GM12891 (cell line): Measurements from ENCODE around the gene ALPI.

Experiments used
- POLR2A ChIP-seq: IDR thresholded peaks from 2 replicates; pipeline ENCODE4 v1.6.1; 2011; ENCODE audit warnings: low read depth, low read length, control low read depth
- POLR2AphosphoS5 ChIP-seq: IDR thresholded peaks from 2 replicates; pipeline ENCODE4 v1.6.1; 2011; ENCODE audit warnings: low read depth, low read length, control low read depth
- TAF1 ChIP-seq: IDR thresholded peaks from 2 replicates; pipeline ENCODE4 v1.6.1; 2011; ENCODE audit warnings: low read depth, low read length, control low read depth

DNA sequence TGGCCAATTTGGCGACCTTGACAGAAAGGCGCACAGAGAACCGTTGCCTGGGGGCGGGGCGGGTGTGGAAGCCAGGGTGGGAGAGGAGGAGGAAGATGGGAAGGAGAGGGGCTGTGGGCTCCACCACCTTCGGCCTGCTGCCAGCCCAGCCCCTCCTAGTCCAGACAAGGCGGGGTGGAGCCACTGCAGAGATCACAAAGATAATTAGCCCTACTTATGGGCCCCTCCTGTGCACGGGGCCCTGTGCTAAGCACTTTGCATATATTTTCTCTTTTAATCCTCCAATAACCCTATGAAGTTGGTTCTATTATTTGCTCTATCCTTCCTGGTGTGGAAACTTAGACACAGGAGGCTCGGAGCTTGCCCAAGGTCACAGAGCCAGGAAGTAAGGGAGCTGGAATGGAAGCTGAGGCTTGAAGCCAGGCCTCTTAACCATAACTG, 45.4 kb downstream of the ALPI start:
- TF ChIP-seq POLR2AphosphoS5 (no peak), POLR2A (no peak), TAF1 (no peak)
